ENCODE measurements around the gene RAD54L.
"Not testable (repeated sequence)": the region's sequence is repeated elsewhere in the genome, so short reads cannot be mapped to it uniquely, and the experiment has no call there.

DNA sequence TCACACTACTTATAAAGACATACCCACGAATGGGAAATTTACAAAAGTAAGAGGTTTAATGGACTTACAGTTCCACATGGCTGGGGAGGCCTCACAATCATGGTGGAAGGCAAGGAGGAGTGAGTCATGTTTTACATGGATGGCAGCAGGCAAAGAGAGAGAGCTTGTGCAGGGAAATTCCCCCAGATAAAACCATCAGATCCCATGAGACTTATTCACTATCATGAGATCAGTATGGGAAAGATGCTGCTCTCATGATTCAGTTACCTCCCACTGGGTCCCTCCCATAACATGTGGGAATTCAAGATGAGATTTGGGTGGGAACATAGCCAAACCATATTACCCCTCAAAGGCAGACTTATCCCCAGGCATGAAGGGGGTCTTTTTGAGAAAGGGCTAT lies 8.7 kb upstream of the RAD54L start:
- not testable (repeated sequence) for TF ChIP-seq EZH2 (IDR thresholded peaks at IDR 0.05; ENCODE audit: low read length, unreplicated experiment); EZH2phosphoT487 (IDR thresholded peaks at IDR 0.05; ENCODE audit: borderline replicate concordance, low read length)
- TF ChIP-seq, protein P1, sequence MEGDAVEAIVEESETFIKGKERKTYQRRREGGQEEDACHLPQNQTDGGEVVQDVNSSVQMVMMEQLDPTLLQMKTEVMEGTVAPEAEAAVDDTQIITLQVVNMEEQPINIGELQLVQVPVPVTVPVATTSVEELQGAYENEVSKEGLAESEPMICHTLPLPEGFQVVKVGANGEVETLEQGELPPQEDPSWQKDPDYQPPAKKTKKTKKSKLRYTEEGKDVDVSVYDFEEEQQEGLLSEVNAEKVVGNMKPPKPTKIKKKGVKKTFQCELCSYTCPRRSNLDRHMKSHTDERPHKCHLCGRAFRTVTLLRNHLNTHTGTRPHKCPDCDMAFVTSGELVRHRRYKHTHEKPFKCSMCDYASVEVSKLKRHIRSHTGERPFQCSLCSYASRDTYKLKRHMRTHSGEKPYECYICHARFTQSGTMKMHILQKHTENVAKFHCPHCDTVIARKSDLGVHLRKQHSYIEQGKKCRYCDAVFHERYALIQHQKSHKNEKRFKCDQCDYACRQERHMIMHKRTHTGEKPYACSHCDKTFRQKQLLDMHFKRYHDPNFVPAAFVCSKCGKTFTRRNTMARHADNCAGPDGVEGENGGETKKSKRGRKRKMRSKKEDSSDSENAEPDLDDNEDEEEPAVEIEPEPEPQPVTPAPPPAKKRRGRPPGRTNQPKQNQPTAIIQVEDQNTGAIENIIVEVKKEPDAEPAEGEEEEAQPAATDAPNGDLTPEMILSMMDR (conservative IDR thresholded peaks at IDR 0.05; ENCODE audit: low read depth, low read length) = not testable (repeated sequence)

Data from PC-3 (cell line).